Thyroid gland (tissue), 4 donors: ENCODE data around the gene NFATC2. TPM values are rescaled to one million over a fixed set of nuclear protein-coding genes. Genes with fewer than 3 reads are reported as not detected.

Source experiments
- DNase-seq, 2 donors: peaks; one replicate each; pipeline ENCODE4 v3.0.0-alpha.2; 2019
- H3K27ac ChIP-seq, 3 donors: fragments of 200-600 bp; sonication (generic); 1 replicate in 2 of 3; 2 replicates in 1 of 3; pipeline ENCODE4 v1.5.1; 2016 to 2019; ENCODE audit warnings: mild to moderate bottlenecking in 1 of 3, moderate library complexity in 1 of 3
- H3K27me3 ChIP-seq: fragments of 200-600 bp; sonication (generic); one replicate; pipeline ENCODE4 v1.5.1; 2019
- H3K36me3 ChIP-seq, 2 donors: fragments of 200-600 bp; sonication (generic); one replicate each; pipeline ENCODE4 v1.5.1; 2016 to 2019
- H3K4me1 ChIP-seq, 2 donors: fragments of 200-600 bp; sonication (generic); one replicate each; pipeline ENCODE4 v1.5.1; 2017 to 2019
- H3K4me3 ChIP-seq, 3 donors: fragments of 200-600 bp; sonication (generic); replicated peaks in 1 of 3; 1 replicate in 2 of 3; 2 replicates in 1 of 3; pipeline ENCODE4 v1.5.1; 2016; ENCODE audit warnings: mild to moderate bottlenecking in 1 of 3
- H3K9me3 ChIP-seq: fragments of 200-600 bp; sonication (generic); one replicate; pipeline ENCODE4 v1.5.1; 2017
- CTCF ChIP-seq, 6 experiments: fragments of 200-600 bp in 3 of 6; fragments of 450-650 bp in 3 of 6; sonication (generic) in 3 of 6; IDR thresholded peaks; one replicate each; pipeline ENCODE4 v1.5.1; 2016 to 2019; ENCODE audit warnings: antibody characterized with exemption in 6 of 6, mild to moderate bottlenecking in 2 of 6, inconsistent platforms in 1 of 6, moderate library complexity in 1 of 6
- POLR2A ChIP-seq, 2 donors: fragments of 450-650 bp; IDR thresholded peaks; one replicate each; pipeline ENCODE4 v1.6.1; 2017; ENCODE audit warnings: antibody characterized with exemption in 2 of 2, mild to moderate bottlenecking in 2 of 2, moderate library complexity in 1 of 2
- WGBS, 2 donors: methylation state at CpG; one replicate each; pipeline ENCODE4 v1.1.5; 2017; 5-methylcytosine and 5-hydroxymethylcytosine counted together
- intact Hi-C: fragments of 100-400 bp; cut with DNase I; formaldehyde crosslinking; loops from one replicate; pipeline ENCODE4 v1.15.1; 2023
- total RNA-seq, 4 donors: library from RNA; depleted of rRNA; stranded (reverse); fragments of >200 nt; gene quantifications; one replicate each; pipeline ENCODE4 v1.2.3, GENCODE V29; 2016

NFATC2 gene
- total RNA-seq, 4 donors from 2014 or later, result 7.5 to 12.6 (median 8.5) TPM

- TF ChIP-seq CTCF (IDR thresholded peaks at IDR 0.05), result no peak
- H3K27ac ChIP-seq, result no peak overlapping the region
- no peaks in the 10 kb centered on the region for H3K27me3 ChIP-seq
- peaks cover 0 to 5% of the 10 kb centered on the region in 2 donors for H3K4me1 ChIP-seq
- WGBS, 2 donors, result 79 to 83% methylated on average over 1 of the region's 1 CpG
- intact Hi-C loops, result no loop called here
- no peak for DNase-seq
- no peaks in the 10 kb centered on the region for H3K36me3 ChIP-seq
- no peaks in the 10 kb centered on the region for H3K9me3 ChIP-seq
- no peak overlapping the region for H3K4me3 ChIP-seq
Observed at GRCh38 chr20:51357543-51357942, 185.0 kb downstream of the NFATC2 start.

GRCh38 chr20:51356871-51357270, 185.6 kb downstream of the NFATC2 start:
- H3K27me3 ChIP-seq, result no peaks in the 10 kb centered on the region
- no peaks in the 10 kb centered on the region for H3K36me3 ChIP-seq
- DNase-seq, result no peak
- no peak overlapping the region for H3K27ac ChIP-seq
- TF ChIP-seq POLR2A (IDR thresholded peaks at IDR 0.05) (no peak), CTCF (IDR thresholded peaks at IDR 0.05) (no peak)
- no peaks in the 10 kb centered on the region for H3K9me3 ChIP-seq
- intact Hi-C loops, result no loop called here
- 73% methylated on average over 2 to 3 of the region's 3 CpGs for WGBS, 2 donors
- peaks cover 0 to 5% of the 10 kb centered on the region in 2 donors for H3K4me1 ChIP-seq
- no peak overlapping the region for H3K4me3 ChIP-seq

GRCh38 chr20:51354769-51355319, 187.7 kb downstream of the NFATC2 start:
- intact Hi-C loops, result no loop called here
- no peak for DNase-seq
- Histone ChIP-seq H3K9me3 (no peaks in the 10 kb centered on the region), H3K27me3 (no peaks in the 10 kb centered on the region), H3K27ac (no peak overlapping the region), H3K4me3 (no peak overlapping the region), H3K36me3 (no peaks in the 10 kb centered on the region), H3K4me1 (peaks cover 0 to 5% of the 10 kb centered on the region in 2 donors)
- 56 to 57% methylated on average over 6 to 7 of the region's 7 CpGs for WGBS, 2 donors
- no peak for TF ChIP-seq POLR2A (IDR thresholded peaks at IDR 0.05)
- no peak for TF ChIP-seq CTCF (IDR thresholded peaks at IDR 0.05)

- Histone ChIP-seq H3K36me3 (no peaks in the 10 kb centered on the region), H3K4me3 (no peak overlapping the region), H3K4me1 (peaks cover 0 to 5% of the 10 kb centered on the region in 2 donors), H3K27me3 (no peaks in the 10 kb centered on the region), H3K9me3 (no peaks in the 10 kb centered on the region), H3K27ac (no peak overlapping the region)
- no peak for DNase-seq
- intact Hi-C loops, result no loop called here
- TF ChIP-seq POLR2A (IDR thresholded peaks at IDR 0.05), result no peak
- 53 to 64% methylated on average over 17 of the region's 17 CpGs for WGBS, 2 donors
Observed at GRCh38 chr20:51354191-51354768, 188.2 kb downstream of the NFATC2 start.

- H3K4me1 ChIP-seq, result peaks cover 0 to 5% of the 10 kb centered on the region in 2 donors
- WGBS, 2 donors, result 74 to 78% methylated on average over 4 of the region's 4 CpGs
- H3K27ac ChIP-seq, result no peak overlapping the region
- H3K27me3 ChIP-seq, result no peaks in the 10 kb centered on the region
- no peaks in the 10 kb centered on the region for H3K9me3 ChIP-seq
- H3K4me3 ChIP-seq, result no peak overlapping the region
- no peak for DNase-seq
- no peak for TF ChIP-seq POLR2A (IDR thresholded peaks at IDR 0.05)
- no peak for TF ChIP-seq CTCF (IDR thresholded peaks at IDR 0.05)
- H3K36me3 ChIP-seq, result no peaks in the 10 kb centered on the region
- intact Hi-C loops, result no loop called here
Observed at GRCh38 chr20:51353491-51353890, 189.0 kb downstream of the NFATC2 start.
